Activated naive CD8-positive, alpha-beta T cell treated with anti-CD3 and anti-CD28 coated beads, Interleukin-2, amount 50 U/mL, for 16 hours (primary cell): ENCODE results near the gene GNAT2.

Source experiments
- DNase-seq: peaks from one replicate; pipeline ENCODE4 v3.0.0-alpha.2; 2020; ENCODE audit warnings: low read depth, low spot score

GNAT2 gene

GRCh38 chr1:109559995-109560394, 59.4 kb downstream of the GNAT2 start:
- no peak for DNase-seq

- DNase-seq = no peak
Observed at GRCh38 chr1:109557520-109557919, 61.9 kb downstream of the GNAT2 start.

- no peak for DNase-seq
Observed at GRCh38 chr1:109556563-109556962, 62.9 kb downstream of the GNAT2 start.
